Stimulated activated CD4-positive, alpha-beta T cell treated with anti-CD3 and anti-CD28 coated beads, TNF-alpha, amount 100 ng/mL, for 48 hours (primary cell): ENCODE results near the gene GALNT2.

Source experiments
- DNase-seq, 3 donors: peaks; one replicate each; pipeline ENCODE4 v3.0.0-alpha.2; 2020; ENCODE audit warnings: low read depth in 3 of 3

Gene GALNT2

GRCh38 chr1:230317823-230318819 is 251.1 kb downstream of the GALNT2 start:
- no peak for DNase-seq

- DNase-seq, result no peak
Observed at GRCh38 chr1:230319014-230319747, 252.1 kb downstream of the GALNT2 start.

- DNase-seq, result no peak
Observed at GRCh38 chr1:230320804-230321203, 253.8 kb downstream of the GALNT2 start.

- DNase-seq, result no peak
Observed at GRCh38 chr1:230321341-230321740, 254.3 kb downstream of the GALNT2 start.

- DNase-seq, result no peak
Observed at GRCh38 chr1:230321741-230322420, 254.8 kb downstream of the GALNT2 start.

GRCh38 chr1:230322421-230322756 is 255.4 kb downstream of the GALNT2 start:
- no peak for DNase-seq

- DNase-seq, result no peak
Observed at GRCh38 chr1:230322967-230323547, 256.0 kb downstream of the GALNT2 start.

GRCh38 chr1:230323686-230324085 is 256.6 kb downstream of the GALNT2 start:
- DNase-seq, result no peak

- no peak for DNase-seq
Observed at GRCh38 chr1:230326971-230327891, 260.2 kb downstream of the GALNT2 start.

GRCh38 chr1:230327892-230328284 is 260.9 kb downstream of the GALNT2 start:
- peak in 2 of 3 donors; percentile 11 to 26 for DNase-seq

- no peak for DNase-seq
Observed at GRCh38 chr1:230328342-230329015, 261.4 kb downstream of the GALNT2 start.

- DNase-seq, result no peak
Observed at GRCh38 chr1:230330157-230330556, 263.1 kb downstream of the GALNT2 start.
